B cell (primary cell): ENCODE results near the gene MYO10. TPM values are rescaled to one million over a fixed set of nuclear protein-coding genes. Genes with fewer than 3 reads are reported as not detected.

ENCODE experiments used
- ATAC-seq: fragments of 200-7000 bp; cut with Tn5 transposase; one replicate; pipeline ENCODE4 v1.10.0; 2021; ENCODE audit warnings: low read depth, mild to moderate bottlenecking, moderate number of reproducible peaks, moderate library complexity
- CTCF ChIA-PET: fragments of 350-600 bp; sonication (Branson Sonifier 250); formaldehyde crosslinking; loops from one replicate; lab custom pipeline; 2021; ENCODE audit warnings: antibody characterized with exemption, inconsistent platforms; lab: Charles Lee
- POLR2A ChIA-PET: fragments of 350-600 bp; sonication (Branson Sonifier 250); formaldehyde crosslinking; loops from one replicate; lab custom pipeline; 2021; ENCODE audit warnings: antibody characterized with exemption; lab: Charles Lee
- DNase-seq: peaks from one replicate; pipeline ENCODE4 v3.0.0; 2013
- H2AFZ ChIP-seq: 2 replicates; pipeline ENCODE4 v1.6.1; 2012; ENCODE audit warnings: mild to moderate bottlenecking, low read depth, low read length; ENCODE audit not compliant: insufficient read depth, poor library complexity, severe bottlenecking
- H3K27ac ChIP-seq, 2 donors: 1 replicate in 1 of 2; 2 replicates in 1 of 2; pipeline ENCODE4 v1.5.1; 2012 to 2013; ENCODE audit warnings: low read length in 2 of 2, mild to moderate bottlenecking in 2 of 2, moderate library complexity in 1 of 2
- H3K27me3 ChIP-seq, 4 experiments: fragments of 200-600 bp in 1 of 4; sonication (generic) in 1 of 4; replicated peaks in 1 of 4; 1 replicate in 2 of 4; 2 replicates in 2 of 4; pipeline versions ENCODE4 v1.6.1 to v1.7.0; 2013 to 2016; ENCODE audit warnings: low read length in 3 of 4, mild to moderate bottlenecking in 2 of 4, mixed read lengths in 1 of 4, moderate library complexity in 1 of 4; ENCODE audit not compliant: insufficient read depth in 4 of 4, control insufficient read depth in 3 of 4; ENCODE audit errors: control extremely low read depth in 1 of 4
- H3K36me3 ChIP-seq, 2 experiments: replicated peaks in 1 of 2; 1 replicate in 1 of 2; 2 replicates in 1 of 2; pipeline versions ENCODE4 v1.6.1 to v1.7.1; 2013; ENCODE audit warnings: low read length in 1 of 2; ENCODE audit not compliant: insufficient read depth in 2 of 2, control insufficient read depth in 1 of 2; ENCODE audit errors: control extremely low read depth in 1 of 2, extremely low read depth in 1 of 2
- H3K4me1 ChIP-seq, 2 donors: fragments of 200-600 bp in 1 of 2; sonication (generic) in 1 of 2; 1 replicate in 1 of 2; 2 replicates in 1 of 2; pipeline versions ENCODE4 v1.5.1 to v1.6.1; 2013 to 2017; ENCODE audit warnings: low read length in 2 of 2; ENCODE audit not compliant: control insufficient read depth in 2 of 2, insufficient read depth in 2 of 2
- H3K4me2 ChIP-seq: replicated peaks from 2 replicates; pipeline ENCODE3; 2012; ENCODE audit warnings: mild to moderate bottlenecking, low read depth, low read length; ENCODE audit not compliant: poor library complexity, severe bottlenecking
- H3K4me3 ChIP-seq, 5 experiments: fragments of 200-600 bp in 1 of 5; sonication (generic) in 1 of 5; 1 replicate in 3 of 5; 2 replicates in 2 of 5; pipeline versions ENCODE4 v1.5.1 to v1.7.0; 2011 to 2016; ENCODE audit warnings: low read length in 4 of 5, mild to moderate bottlenecking in 4 of 5, low read depth in 2 of 5, control low read depth in 1 of 5, moderate library complexity in 1 of 5; ENCODE audit not compliant: insufficient read depth in 1 of 5; ENCODE audit errors: control extremely low read depth in 1 of 5, extremely low read depth in 1 of 5
- H3K79me2 ChIP-seq: fragments of 200-600 bp; sonication (generic); one replicate; pipeline ENCODE4 v1.6.0; 2016; ENCODE audit warnings: low read length; ENCODE audit not compliant: control insufficient read depth, insufficient read depth
- H3K9ac ChIP-seq: fragments of 200-600 bp; sonication (generic); 2 replicates; pipeline ENCODE4 v1.6.1; 2017; ENCODE audit warnings: mild to moderate bottlenecking, low read length, moderate library complexity
- H3K9me3 ChIP-seq, 3 donors: one replicate each; pipeline versions ENCODE4 v1.6.1 to v1.7.1; 2013; ENCODE audit warnings: low read length in 2 of 3; ENCODE audit not compliant: control insufficient read depth in 2 of 3, insufficient read depth in 1 of 3; ENCODE audit errors: control extremely low read depth in 1 of 3
- H4K20me1 ChIP-seq: 2 replicates; pipeline ENCODE4 v1.6.0; 2012; ENCODE audit warnings: mild to moderate bottlenecking, low read length; ENCODE audit not compliant: insufficient read depth, control insufficient read depth, poor library complexity, severe bottlenecking
- H3K27ac Mint-ChIP-seq: one replicate; pipeline ENCODE4 v1.8.0; 2021; ENCODE audit warnings: mixed read lengths
- H3K27me3 Mint-ChIP-seq: one replicate; pipeline ENCODE4 v1.8.0; 2021; ENCODE audit warnings: mixed read lengths
- H3K4me1 Mint-ChIP-seq: one replicate; pipeline ENCODE4 v1.8.0; 2021; ENCODE audit warnings: mixed read lengths
- H3K4me3 Mint-ChIP-seq: one replicate; pipeline ENCODE4 v1.8.0; 2021; ENCODE audit warnings: mixed read lengths
- H3K9me3 Mint-ChIP-seq: one replicate; pipeline ENCODE4 v1.8.0; 2022; ENCODE audit warnings: mixed read lengths; ENCODE audit not compliant: insufficient read depth
- EZH2 ChIP-seq: IDR thresholded peaks from 2 replicates; pipeline ENCODE4 v1.6.1; 2012; ENCODE audit warnings: borderline replicate concordance, low read depth, mild to moderate bottlenecking, moderate library complexity, low read length; ENCODE audit not compliant: insufficient read depth, poor library complexity, severe bottlenecking
- WGBS: methylation state at CpG from one replicate; pipeline ENCODE4 v1.1.5; 2013; ENCODE audit warnings: missing lambda C conversion rate; ENCODE audit not compliant: insufficient coverage; 5-methylcytosine and 5-hydroxymethylcytosine counted together
- intact Hi-C: fragments of 100-400 bp; cut with micrococcal nuclease; formaldehyde crosslinking; loops from one replicate; pipeline ENCODE4 v1.10.0; 2022
- polyA plus RNA-seq: library from polyadenylated mRNA; depleted of rRNA; stranded (reverse); fragments of >200 nt; gene quantifications from 2 replicates; pipeline ENCODE4 v1.2.3, GENCODE V29; 2012
- total RNA-seq, 2 donors: library from RNA; stranded (reverse); fragments of 120-200 nt in 1 of 2; gene quantifications; 1 replicate in 1 of 2; 2 replicates in 1 of 2; pipeline versions ENCODE4 v1.2.3 to v1.2.4, GENCODE V29; 2013 to 2022
- TF ChIP-seq, protein P1 (sequence below): fragments of 200-600 bp; IDR thresholded peaks from one replicate; pipeline ENCODE4 v1.8.0; 2022; ENCODE audit warnings: antibody characterized with exemption, mild to moderate bottlenecking

The MYO10 gene
- total and polyA plus RNA-seq, 2 donors (not counting 1 experiment from before 2014, with no cell fraction given) = 0.10 TPM; not detected in 1

- Histone ChIP-seq H3K9ac (no peak overlapping the region), H3K27me3 (no peaks in the 10 kb centered on the region), H3K36me3 (no peaks in the 10 kb centered on the region), H3K9me3 (peaks cover 0 to 17% (median 6%) of the 10 kb centered on the region in 3 donors), H3K27ac (no peak overlapping the region), H3K4me3 (no peak overlapping the region), H3K4me1 (no peaks in the 10 kb centered on the region), H2AFZ (no peak overlapping the region), H4K20me1 (no peaks in the 10 kb centered on the region), H3K4me2 (no peak overlapping the region), H3K79me2 (no peaks in the 10 kb centered on the region)
- Mint-ChIP-seq H3K9me3 (no peaks in the 10 kb centered on the region), H3K27ac (no peak overlapping the region), H3K27me3 (no peaks in the 10 kb centered on the region), H3K4me3 (no peak overlapping the region), H3K4me1 (no peaks in the 10 kb centered on the region)
- no peak for DNase-seq
- ATAC-seq = no peak
- POLR2A ChIA-PET = no interaction called here
- CTCF ChIA-PET = no interaction called here
- TF ChIP-seq, protein P1, sequence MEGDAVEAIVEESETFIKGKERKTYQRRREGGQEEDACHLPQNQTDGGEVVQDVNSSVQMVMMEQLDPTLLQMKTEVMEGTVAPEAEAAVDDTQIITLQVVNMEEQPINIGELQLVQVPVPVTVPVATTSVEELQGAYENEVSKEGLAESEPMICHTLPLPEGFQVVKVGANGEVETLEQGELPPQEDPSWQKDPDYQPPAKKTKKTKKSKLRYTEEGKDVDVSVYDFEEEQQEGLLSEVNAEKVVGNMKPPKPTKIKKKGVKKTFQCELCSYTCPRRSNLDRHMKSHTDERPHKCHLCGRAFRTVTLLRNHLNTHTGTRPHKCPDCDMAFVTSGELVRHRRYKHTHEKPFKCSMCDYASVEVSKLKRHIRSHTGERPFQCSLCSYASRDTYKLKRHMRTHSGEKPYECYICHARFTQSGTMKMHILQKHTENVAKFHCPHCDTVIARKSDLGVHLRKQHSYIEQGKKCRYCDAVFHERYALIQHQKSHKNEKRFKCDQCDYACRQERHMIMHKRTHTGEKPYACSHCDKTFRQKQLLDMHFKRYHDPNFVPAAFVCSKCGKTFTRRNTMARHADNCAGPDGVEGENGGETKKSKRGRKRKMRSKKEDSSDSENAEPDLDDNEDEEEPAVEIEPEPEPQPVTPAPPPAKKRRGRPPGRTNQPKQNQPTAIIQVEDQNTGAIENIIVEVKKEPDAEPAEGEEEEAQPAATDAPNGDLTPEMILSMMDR = no peak
- no peak for TF ChIP-seq EZH2
- intact Hi-C loops = no loop called here
Measured at GRCh38 chr5:16859346-16859745, 76.7 kb downstream of the MYO10 start.

DNA sequence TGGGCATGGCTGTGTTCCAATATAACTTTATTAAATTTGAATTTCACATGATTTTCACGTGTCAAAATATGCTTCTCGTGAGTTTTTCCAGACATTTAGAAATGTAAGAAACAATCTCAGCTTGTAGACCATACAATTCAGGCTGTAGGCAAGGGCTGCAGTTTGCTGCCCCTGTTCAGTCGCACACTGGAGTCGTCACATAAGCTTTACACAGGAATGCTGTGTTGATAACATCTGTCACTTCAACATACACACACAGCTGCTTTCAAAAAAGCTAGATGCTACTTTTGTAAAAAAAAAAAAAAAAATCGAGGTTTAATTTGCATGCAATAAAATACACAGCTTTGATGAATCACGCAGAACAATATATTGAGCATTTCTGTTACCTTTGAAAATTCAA, 77.9 kb downstream of the MYO10 start:
- Histone ChIP-seq H3K4me3 (no peak overlapping the region), H2AFZ (no peak overlapping the region), H3K9me3 (peaks cover 0 to 17% (median 6%) of the 10 kb centered on the region in 3 donors), H3K4me1 (no peaks in the 10 kb centered on the region), H3K27ac (no peak overlapping the region), H3K79me2 (no peaks in the 10 kb centered on the region), H3K27me3 (no peaks in the 10 kb centered on the region), H3K4me2 (no peak overlapping the region), H3K9ac (no peak overlapping the region), H3K36me3 (no peaks in the 10 kb centered on the region), H4K20me1 (no peaks in the 10 kb centered on the region)
- DNase-seq (no peak), ATAC-seq (no peak)
- ChIA-PET CTCF (interaction anchor here (1.4 kb wide), 1 partner anchor 67 kb away, joined by 3 read pairs; no protein-coding TSS in a partner anchor), POLR2A (no interaction called here)
- no peaks in the 10 kb centered on the region for H3K9me3 Mint-ChIP-seq
- no peaks in the 10 kb centered on the region for H3K27me3 Mint-ChIP-seq
- no peak overlapping the region for H3K27ac Mint-ChIP-seq
- H3K4me3 Mint-ChIP-seq = no peak overlapping the region
- intact Hi-C loops = no loop called here
- 94% methylated on average over 3 of the region's 6 CpGs for WGBS
- TF ChIP-seq EZH2 = no peak
- TF ChIP-seq, protein P1 = no peak
- H3K4me1 Mint-ChIP-seq = no peaks in the 10 kb centered on the region
